C4-2B (cell line): Measurements from ENCODE around the gene ARID5B.

ENCODE experiments used
- ZFX ChIP-seq: fragments of 450-650 bp; IDR thresholded peaks from 2 replicates; pipeline ENCODE4 v1.6.1; 2017
- TF ChIP-seq, protein P1 (sequence below): fragments of 450-650 bp; conservative IDR thresholded peaks from 2 replicates; pipeline ENCODE4 v1.5.1; 2017; ENCODE audit warnings: mild to moderate bottlenecking

DNA sequence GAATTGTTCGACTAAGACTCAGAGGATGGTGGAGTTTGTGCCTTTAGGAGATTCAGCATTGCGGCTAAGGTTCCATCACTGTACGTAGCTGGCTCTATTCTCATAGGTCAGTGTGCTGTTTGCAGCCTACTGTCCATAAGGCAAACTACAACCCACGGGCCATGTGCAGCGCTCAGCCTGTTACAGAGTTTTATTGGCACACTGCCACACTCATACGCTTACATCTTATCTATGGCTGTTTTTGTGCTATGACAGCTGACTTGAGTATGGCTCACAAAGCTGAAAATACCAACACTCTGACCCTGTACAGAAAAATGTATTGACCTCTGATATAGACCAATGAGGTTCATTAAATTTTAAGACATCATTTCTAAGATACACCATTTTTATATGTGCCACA, 114.5 kb downstream of the ARID5B start:
- TF ChIP-seq, protein P1, sequence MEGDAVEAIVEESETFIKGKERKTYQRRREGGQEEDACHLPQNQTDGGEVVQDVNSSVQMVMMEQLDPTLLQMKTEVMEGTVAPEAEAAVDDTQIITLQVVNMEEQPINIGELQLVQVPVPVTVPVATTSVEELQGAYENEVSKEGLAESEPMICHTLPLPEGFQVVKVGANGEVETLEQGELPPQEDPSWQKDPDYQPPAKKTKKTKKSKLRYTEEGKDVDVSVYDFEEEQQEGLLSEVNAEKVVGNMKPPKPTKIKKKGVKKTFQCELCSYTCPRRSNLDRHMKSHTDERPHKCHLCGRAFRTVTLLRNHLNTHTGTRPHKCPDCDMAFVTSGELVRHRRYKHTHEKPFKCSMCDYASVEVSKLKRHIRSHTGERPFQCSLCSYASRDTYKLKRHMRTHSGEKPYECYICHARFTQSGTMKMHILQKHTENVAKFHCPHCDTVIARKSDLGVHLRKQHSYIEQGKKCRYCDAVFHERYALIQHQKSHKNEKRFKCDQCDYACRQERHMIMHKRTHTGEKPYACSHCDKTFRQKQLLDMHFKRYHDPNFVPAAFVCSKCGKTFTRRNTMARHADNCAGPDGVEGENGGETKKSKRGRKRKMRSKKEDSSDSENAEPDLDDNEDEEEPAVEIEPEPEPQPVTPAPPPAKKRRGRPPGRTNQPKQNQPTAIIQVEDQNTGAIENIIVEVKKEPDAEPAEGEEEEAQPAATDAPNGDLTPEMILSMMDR: no peak
- no peak for TF ChIP-seq ZFX
